Omental fat pad (tissue), 4 donors: ENCODE measurements around the gene SLC25A47. TPM values are rescaled to one million over a fixed set of nuclear protein-coding genes. Genes with fewer than 3 reads are reported as not detected.

Experiments
- ATAC-seq: fragments of 150-250 bp; one replicate; pipeline ENCODE4 v1.9.1; 2016; ENCODE audit warnings: mild to moderate bottlenecking, moderate library complexity; ENCODE audit not compliant: low FRiP score
- DNase-seq: peaks from one replicate; pipeline ENCODE4 v3.0.0-alpha.2; 2019; ENCODE audit warnings: low spot score
- total RNA-seq, 4 donors: library from RNA; depleted of rRNA; stranded (reverse); fragments of >200 nt; gene quantifications; one replicate each; pipeline ENCODE4 v1.1.0, GENCODE V29; 2016
- TF ChIP-seq, protein P1 (sequence below), 3 donors: fragments of 450-650 bp; IDR thresholded peaks; one replicate each; pipeline ENCODE4 v1.5.1; 2016 to 2017; ENCODE audit warnings: antibody characterized with exemption in 3 of 3, mild to moderate bottlenecking in 3 of 3, moderate library complexity in 2 of 3

Gene SLC25A47
- total RNA-seq, 4 donors from 2014 or later = 0.37 TPM; not detected in 3

DNA sequence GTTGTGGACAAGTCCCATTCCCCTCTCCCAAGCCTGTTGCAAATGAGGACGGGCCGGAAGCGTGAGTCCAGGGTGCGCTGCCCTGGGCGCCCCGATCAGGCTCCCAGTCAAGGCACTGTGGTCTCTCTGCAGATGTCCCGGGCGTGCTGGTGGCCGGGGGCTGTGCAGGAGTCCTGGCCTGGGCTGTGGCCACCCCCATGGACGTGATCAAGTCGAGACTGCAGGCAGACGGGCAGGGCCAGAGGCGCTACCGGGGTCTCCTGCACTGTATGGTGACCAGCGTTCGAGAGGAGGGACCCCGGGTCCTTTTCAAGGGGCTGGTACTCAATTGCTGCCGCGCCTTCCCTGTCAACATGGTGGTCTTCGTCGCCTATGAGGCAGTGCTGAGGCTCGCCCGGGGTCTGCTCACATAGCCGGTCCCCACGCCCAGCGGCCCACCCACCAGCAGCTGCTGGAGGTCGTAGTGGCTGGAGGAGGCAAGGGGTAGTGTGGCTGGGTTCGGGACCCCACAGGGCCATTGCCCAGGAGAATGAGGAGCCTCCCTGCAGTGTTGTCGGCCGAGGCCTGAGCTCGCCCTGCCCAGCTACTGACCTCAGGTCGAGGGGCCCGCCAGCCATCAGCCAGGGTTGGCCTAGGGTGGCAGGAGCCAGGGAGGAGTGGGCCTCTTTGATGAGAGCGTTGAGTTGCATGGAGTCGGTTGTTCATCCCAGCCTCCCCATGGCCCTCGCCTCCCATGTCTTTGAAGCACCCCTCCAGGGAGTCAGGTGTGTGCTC is 6.3 kb downstream of the SLC25A47 start:
- TF ChIP-seq, protein P1, sequence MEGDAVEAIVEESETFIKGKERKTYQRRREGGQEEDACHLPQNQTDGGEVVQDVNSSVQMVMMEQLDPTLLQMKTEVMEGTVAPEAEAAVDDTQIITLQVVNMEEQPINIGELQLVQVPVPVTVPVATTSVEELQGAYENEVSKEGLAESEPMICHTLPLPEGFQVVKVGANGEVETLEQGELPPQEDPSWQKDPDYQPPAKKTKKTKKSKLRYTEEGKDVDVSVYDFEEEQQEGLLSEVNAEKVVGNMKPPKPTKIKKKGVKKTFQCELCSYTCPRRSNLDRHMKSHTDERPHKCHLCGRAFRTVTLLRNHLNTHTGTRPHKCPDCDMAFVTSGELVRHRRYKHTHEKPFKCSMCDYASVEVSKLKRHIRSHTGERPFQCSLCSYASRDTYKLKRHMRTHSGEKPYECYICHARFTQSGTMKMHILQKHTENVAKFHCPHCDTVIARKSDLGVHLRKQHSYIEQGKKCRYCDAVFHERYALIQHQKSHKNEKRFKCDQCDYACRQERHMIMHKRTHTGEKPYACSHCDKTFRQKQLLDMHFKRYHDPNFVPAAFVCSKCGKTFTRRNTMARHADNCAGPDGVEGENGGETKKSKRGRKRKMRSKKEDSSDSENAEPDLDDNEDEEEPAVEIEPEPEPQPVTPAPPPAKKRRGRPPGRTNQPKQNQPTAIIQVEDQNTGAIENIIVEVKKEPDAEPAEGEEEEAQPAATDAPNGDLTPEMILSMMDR (IDR thresholded peaks at IDR 0.05) = no peak
- no peak for DNase-seq
- ATAC-seq = no peak

DNA sequence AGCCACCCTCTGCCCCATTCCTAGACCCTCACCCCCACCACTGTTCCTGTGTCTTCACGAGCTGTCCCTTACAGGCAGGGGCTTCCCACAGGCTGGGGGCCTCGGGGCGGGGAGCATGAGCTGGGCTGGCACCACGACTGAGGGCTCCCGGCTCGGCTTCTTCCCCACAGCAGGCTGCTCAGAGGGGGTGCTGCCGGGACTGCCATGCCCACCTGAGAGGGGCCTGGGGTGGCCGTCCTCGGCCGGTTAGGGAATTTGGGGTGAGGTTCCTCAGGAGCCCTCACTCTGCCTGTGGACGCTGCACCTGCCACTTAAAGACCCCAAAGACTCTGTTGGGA is 6.8 kb downstream of the SLC25A47 start:
- no peak for ATAC-seq
- no peak for DNase-seq
- TF ChIP-seq, protein P1 (IDR thresholded peaks at IDR 0.05) = no peak

DNA sequence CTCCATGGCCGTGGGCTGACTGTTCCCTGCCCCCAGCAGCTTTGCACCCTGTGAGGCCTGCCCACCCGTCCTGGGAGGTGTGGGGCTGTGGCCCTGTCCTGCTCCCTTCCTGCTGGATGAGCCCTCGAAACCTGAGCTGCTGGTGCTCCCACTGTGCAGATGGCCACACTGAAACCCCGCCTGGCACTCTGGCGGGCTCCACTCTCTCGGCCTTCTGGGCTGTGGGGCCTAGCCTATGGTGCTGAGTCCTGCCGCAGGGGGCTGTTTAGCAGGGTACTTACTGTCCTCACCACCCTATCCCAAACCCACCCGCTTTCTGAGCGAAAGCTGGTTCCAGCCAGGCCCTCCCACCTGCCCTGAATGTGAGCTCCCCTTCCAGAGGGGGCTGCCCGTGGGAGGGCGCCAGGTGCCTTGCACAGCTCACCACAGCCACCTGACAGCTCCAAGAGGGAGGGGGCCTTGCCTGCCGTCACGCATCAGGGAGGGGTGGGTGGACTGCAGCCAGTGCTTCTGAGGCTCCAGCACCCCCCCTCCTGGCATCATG is 7.3 kb downstream of the SLC25A47 start:
- TF ChIP-seq, protein P1 (IDR thresholded peaks at IDR 0.05) = no peak
- DNase-seq = no peak
- no peak for ATAC-seq

DNA sequence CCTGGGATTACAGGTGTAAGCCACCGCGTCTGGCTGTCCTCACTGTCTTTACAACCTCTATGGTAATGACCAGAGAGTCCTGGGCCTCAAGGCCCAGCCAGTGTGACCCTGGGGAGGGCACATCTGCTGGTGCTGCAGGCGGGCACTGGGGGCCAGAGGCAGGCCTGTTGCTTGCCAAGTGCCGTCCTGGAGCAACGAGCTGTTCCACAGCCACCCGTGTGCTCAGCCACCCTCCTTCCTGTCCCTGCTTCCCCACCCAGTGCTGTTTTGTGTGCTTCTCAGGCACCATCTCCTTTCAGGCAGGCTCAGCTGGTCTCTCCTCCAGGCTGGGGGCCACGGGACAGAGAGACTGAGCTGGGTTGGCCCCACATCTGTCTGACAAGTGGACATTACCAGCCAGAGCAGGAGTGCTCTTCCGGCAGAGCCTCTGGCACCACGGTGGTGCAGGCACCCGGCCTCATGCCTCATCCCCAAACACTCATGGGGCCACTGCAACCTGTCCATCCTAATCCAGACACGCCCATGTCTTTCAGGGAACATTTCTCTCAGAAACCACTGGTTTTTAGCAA is 9.0 kb downstream of the SLC25A47 start:
- DNase-seq (no peak), ATAC-seq (no peak)
- TF ChIP-seq, protein P1 (IDR thresholded peaks at IDR 0.05) = no peak

- TF ChIP-seq, protein P1 (IDR thresholded peaks at IDR 0.05) = no peak
- DNase-seq (no peak), ATAC-seq (no peak)
Measured at GRCh38 chr14:100332797-100333196, 9.7 kb downstream of the SLC25A47 start.

GRCh38 chr14:100333311-100333710 is 10.2 kb downstream of the SLC25A47 start:
- DNase-seq (no peak), ATAC-seq (no peak)
- TF ChIP-seq, protein P1 (IDR thresholded peaks at IDR 0.05) = no peak

DNA sequence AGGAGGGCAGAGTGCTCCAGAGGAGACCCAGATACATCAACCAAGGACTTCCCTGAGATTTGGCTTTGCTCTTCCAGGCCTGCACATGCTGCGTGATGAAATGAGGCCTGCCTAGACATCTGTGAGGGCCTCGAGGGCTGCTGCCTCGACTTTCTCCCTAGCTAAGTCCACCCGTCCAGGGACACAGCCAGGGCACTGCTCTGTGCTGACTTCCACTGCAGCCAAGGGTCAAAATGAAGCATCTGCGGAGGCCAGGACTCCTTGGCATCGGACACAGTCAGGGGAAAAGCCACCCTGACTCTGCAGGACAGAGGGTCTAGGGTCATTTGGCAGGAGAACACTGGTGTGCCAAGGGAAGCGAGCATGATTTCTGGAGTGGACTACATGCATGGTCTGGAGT is 10.7 kb downstream of the SLC25A47 start:
- TF ChIP-seq, protein P1 (IDR thresholded peaks at IDR 0.05) = no peak
- DNase-seq = no peak
- ATAC-seq = no peak
